Measurements from ENCODE around the gene FLT1. TPM values are rescaled to one million over a fixed set of nuclear protein-coding genes. Genes with fewer than 3 reads are reported as not detected.

Gene FLT1
- polyA plus RNA-seq, 3 donors from 2014 or later: not detected

DNA sequence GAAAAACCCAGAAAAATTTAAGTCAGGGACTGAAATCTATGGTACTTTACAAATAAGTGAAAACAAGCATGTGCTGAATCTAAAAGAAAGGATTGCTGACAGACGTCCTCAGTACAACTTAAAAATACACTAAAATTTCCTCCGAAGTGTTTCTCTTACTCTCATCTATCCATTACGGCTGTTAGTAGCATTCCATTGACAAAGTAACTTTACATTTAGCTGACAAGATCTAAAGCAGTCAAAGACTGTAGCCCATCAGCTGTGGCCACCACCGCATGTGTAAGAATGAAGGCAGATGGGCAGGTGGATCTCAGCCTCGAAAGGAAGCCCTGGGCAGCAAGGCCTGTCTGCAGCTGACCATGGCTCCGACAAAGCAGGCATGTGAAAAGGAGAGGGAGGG, 59.0 kb downstream of the FLT1 start:
- peaks cover 2 to 7% (median 6%) of the 10 kb centered on the region in 3 donors for H3K27me3 Mint-ChIP-seq (ENCODE audit: low read depth in 3 of 3)
- no peak overlapping the region for H3K4me3 Mint-ChIP-seq
- H3K9me3 Mint-ChIP-seq: peaks cover 0 to 1% (median 0%) of the 10 kb centered on the region in 6 donors
- no peaks in the 10 kb centered on the region for H3K4me1 Mint-ChIP-seq
- DNase-seq: no peak
- no peaks in the 10 kb centered on the region for H3K36me3 Mint-ChIP-seq
- H3K27ac Mint-ChIP-seq: no peak overlapping the region

DNA sequence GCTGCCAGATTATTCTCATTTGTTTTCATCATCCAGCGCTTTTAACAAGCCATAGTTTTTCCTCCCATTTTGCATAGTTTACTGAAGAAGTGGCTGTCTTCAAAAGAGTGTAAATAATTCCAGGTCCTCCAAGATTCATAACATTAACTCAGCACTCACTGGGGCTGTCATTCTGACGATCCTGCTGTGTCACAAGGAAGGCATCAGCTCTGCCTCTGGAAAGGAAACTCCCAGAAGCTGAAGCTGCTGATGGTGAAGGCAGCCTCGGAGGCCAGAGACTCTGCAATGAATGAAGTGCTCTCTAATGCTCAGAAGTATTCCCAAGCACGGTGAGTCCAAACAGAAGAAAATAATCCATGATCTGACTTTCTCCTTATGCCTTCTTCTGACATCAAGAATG, 60.0 kb downstream of the FLT1 start:
- DNase-seq: no peak
- Mint-ChIP-seq H3K4me1 (peaks cover 0 to 7% of the 10 kb centered on the region in 2 donors), H3K9me3 (peaks cover 0 to 1% (median 0%) of the 10 kb centered on the region in 6 donors), H3K36me3 (no peaks in the 10 kb centered on the region), H3K4me3 (no peak overlapping the region), H3K27ac (no peak overlapping the region), H3K27me3 (ENCODE audit: low read depth in 3 of 3) (peaks cover 2 to 7% (median 5%) of the 10 kb centered on the region in 3 donors)

DNA sequence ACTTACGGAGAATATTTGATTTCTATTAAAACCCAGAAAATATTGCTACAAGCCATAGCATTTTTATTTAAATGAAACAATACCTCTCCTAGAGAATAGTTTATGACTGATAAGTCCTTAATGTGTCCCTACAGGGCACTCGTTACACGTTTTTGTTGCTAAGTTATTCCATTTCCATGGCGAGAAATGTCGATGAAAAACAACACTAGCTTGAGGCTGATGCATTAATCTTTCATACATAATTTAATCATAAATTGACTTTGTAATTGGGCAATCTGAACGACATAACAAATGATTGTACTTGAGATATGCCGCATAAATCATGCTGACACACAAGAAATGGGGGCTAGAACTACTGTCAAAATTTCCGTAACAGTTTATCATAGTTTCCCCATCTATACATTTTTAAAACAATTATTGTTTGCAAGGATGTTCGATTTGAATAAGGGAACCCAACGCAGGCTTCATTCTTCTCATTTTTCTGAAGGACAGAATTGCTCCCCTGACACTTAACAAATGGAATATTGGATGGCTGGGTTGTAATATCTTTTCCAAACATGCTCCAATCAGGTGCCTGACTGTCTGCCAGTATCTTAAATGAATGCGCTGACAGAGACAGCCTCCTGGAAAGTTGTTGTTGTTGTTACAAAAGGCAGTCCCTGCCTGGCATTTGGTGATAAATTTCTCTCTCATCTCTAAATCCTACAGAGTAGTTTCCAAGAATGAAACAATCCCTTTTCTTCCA, 61.9 kb downstream of the FLT1 start:
- Mint-ChIP-seq H3K27me3 (ENCODE audit: low read depth in 3 of 3) (peaks cover 0 to 7% (median 2%) of the 10 kb centered on the region in 3 donors), H3K36me3 (no peaks in the 10 kb centered on the region), H3K4me1 (peaks cover 2 to 10% of the 10 kb centered on the region in 2 donors), H3K27ac (no peak overlapping the region), H3K4me3 (no peak overlapping the region), H3K9me3 (no peaks in the 10 kb centered on the region)
- DNase-seq: no peak

GRCh38 chr13:28429685-28430290, 65.1 kb downstream of the FLT1 start:
- no peaks in the 10 kb centered on the region for H3K9me3 Mint-ChIP-seq
- H3K27ac Mint-ChIP-seq: no peak overlapping the region
- H3K4me3 Mint-ChIP-seq: no peak overlapping the region
- peaks cover 0 to 6% (median 2%) of the 10 kb centered on the region in 3 donors for H3K27me3 Mint-ChIP-seq (ENCODE audit: low read depth in 3 of 3)
- no peak for DNase-seq
- peaks cover 2 to 10% of the 10 kb centered on the region in 2 donors for H3K4me1 Mint-ChIP-seq
- H3K36me3 Mint-ChIP-seq: peaks cover 0 to 4% (median 4%) of the 10 kb centered on the region in 3 donors

GRCh38 chr13:28429096-28429495, 65.8 kb downstream of the FLT1 start:
- Mint-ChIP-seq H3K4me1 (peaks cover 4 to 15% of the 10 kb centered on the region in 2 donors), H3K27me3 (ENCODE audit: low read depth in 3 of 3) (peaks cover 0 to 6% (median 2%) of the 10 kb centered on the region in 3 donors), H3K36me3 (peaks cover 0 to 4% (median 4%) of the 10 kb centered on the region in 3 donors), H3K4me3 (no peak overlapping the region), H3K27ac (no peak overlapping the region), H3K9me3 (no peaks in the 10 kb centered on the region)
- no peak for DNase-seq

DNA sequence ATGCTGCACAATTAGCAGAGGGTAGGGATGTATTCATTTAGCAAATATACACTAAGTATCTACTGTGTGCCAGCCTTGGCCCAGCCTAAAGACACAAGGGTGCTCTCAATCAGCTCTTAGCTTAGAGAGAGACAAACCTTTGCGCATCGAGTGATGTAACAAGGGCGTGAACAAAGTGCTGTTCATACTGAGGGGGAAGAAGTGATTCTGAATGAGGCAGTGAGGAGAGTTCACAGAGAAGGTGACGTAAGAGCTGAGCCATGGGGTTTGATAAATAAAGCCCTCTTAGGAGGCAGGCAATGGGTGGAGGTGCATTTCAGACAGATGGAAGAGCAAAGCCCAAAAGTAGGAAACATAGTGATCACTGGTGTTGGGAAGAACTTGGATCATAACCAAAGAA, 68.5 kb downstream of the FLT1 start:
- Mint-ChIP-seq H3K9me3 (no peaks in the 10 kb centered on the region), H3K27me3 (ENCODE audit: low read depth in 3 of 3) (peaks cover 1 to 10% (median 2%) of the 10 kb centered on the region in 3 donors), H3K36me3 (peaks cover 0 to 4% (median 4%) of the 10 kb centered on the region in 3 donors), H3K4me3 (no peak overlapping the region), H3K4me1 (peaks cover 22 to 42% of the 10 kb centered on the region in 2 donors), H3K27ac (no peak overlapping the region)
- no peak for DNase-seq

- H3K36me3 Mint-ChIP-seq: peaks cover 0 to 4% (median 4%) of the 10 kb centered on the region in 3 donors
- H3K4me3 Mint-ChIP-seq: no peak overlapping the region
- H3K27ac Mint-ChIP-seq: no peak overlapping the region
- peaks cover 1 to 10% (median 2%) of the 10 kb centered on the region in 3 donors for H3K27me3 Mint-ChIP-seq (ENCODE audit: low read depth in 3 of 3)
- H3K9me3 Mint-ChIP-seq: no peaks in the 10 kb centered on the region
- no peak for DNase-seq
- H3K4me1 Mint-ChIP-seq: peaks cover 22 to 43% of the 10 kb centered on the region in 2 donors
Observed at GRCh38 chr13:28425793-28426192, 69.1 kb downstream of the FLT1 start.

DNA sequence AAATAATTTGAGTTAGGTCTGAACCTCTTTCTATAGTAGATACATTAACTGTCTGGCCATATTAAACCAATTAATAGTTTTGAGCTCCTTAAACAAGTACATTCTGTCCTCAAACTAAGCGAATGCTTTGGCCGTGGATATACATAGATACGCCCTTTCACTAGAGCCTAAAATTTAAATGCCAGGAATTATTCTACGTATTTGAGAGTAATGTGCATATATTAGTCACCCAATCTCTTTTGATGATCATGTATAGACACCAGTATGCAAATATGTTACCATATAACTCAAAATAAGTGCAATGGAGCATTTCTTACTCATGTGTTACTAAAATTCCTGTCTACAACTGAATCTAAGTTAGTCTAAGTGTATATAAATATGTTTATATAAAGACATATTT, 70.4 kb downstream of the FLT1 start:
- no peak for DNase-seq
- Mint-ChIP-seq H3K27ac (no peak overlapping the region), H3K27me3 (ENCODE audit: low read depth in 3 of 3) (peaks cover 2 to 10% (median 3%) of the 10 kb centered on the region in 3 donors), H3K9me3 (no peaks in the 10 kb centered on the region), H3K4me1 (peaks cover 20 to 33% of the 10 kb centered on the region in 2 donors), H3K4me3 (no peak overlapping the region), H3K36me3 (peaks cover 0 to 4% (median 4%) of the 10 kb centered on the region in 3 donors)

DNA sequence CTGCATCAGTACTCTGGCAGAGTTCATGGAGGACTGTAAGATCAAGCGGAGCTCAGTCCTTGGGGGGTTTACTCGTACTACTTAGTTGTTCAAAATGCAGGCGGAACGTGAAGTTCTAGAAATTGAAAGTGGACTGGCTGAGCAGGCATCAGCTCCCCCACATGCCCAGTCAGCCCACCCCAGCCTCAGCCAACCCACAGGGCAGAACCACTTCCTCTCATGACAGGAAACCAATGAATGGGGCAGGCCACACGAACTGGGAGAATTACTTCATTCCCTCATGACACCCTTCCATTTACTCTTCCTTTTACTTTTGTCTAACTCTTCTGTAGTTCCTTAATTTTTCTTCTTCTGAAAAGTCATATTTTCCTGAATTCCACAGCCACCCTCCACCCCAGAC, 71.9 kb downstream of the FLT1 start:
- H3K36me3 Mint-ChIP-seq: peaks cover 0 to 4% (median 4%) of the 10 kb centered on the region in 3 donors
- peaks cover 20 to 33% of the 10 kb centered on the region in 2 donors for H3K4me1 Mint-ChIP-seq
- peak overlapping the region; percentile 67 to 82 (median 81) for H3K4me3 Mint-ChIP-seq
- H3K27ac Mint-ChIP-seq: peak overlapping the region in 5 of 6 donors; percentile 3 to 69 (median 44)
- H3K9me3 Mint-ChIP-seq: no peaks in the 10 kb centered on the region
- H3K27me3 Mint-ChIP-seq (ENCODE audit: low read depth in 3 of 3): peaks cover 3 to 10% (median 4%) of the 10 kb centered on the region in 3 donors
- DNase-seq: peak; percentile 64 to 70 (median 70)

DNA sequence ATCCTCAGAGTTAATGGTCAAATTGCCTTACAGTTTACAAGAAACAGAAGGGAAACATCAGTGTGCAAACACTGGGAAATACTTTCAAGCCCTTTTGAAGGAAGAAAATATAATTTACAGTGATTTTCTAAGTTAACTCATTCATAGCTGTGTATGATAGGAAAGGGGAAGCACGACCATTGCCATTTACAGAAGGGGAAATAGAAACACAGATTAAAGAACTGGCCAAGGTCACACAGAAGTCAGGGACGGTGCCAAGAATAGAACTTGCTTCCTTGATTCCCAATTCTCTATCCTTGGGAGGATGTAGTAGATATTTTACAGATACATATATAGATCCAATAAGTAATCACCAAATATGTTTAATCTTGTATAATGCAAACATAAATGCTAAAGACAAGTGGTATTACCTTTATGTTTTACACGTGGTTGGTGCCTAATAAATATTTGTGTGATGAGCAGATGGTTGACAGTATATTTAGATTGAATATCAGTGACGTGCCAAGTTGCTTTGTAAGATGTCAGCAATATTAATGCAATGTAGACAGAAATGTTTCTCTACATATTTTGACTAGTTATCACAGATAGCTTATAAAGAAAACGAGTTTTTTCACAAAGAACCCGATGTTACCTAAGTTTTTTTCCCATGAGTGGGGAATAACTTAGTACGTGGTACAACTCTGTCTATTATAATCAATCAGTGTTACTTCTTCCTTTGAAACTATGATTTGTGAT, 73.1 kb downstream of the FLT1 start:
- peaks cover 0 to 4% (median 4%) of the 10 kb centered on the region in 3 donors for H3K36me3 Mint-ChIP-seq
- peaks cover 2 to 8% (median 3%) of the 10 kb centered on the region in 3 donors for H3K27me3 Mint-ChIP-seq (ENCODE audit: low read depth in 3 of 3)
- peak overlapping the region in 1 of 6 donors; percentile 51 for H3K27ac Mint-ChIP-seq
- peak overlapping the region in 4 of 5 donors; percentile 78 to 82 (median 82) for H3K4me3 Mint-ChIP-seq
- H3K9me3 Mint-ChIP-seq: no peaks in the 10 kb centered on the region
- peaks cover 22 to 33% of the 10 kb centered on the region in 2 donors for H3K4me1 Mint-ChIP-seq
- DNase-seq: no peak

GRCh38 chr13:28420704-28421103, 74.2 kb downstream of the FLT1 start:
- no peak overlapping the region for H3K27ac Mint-ChIP-seq
- H3K4me3 Mint-ChIP-seq: no peak overlapping the region
- DNase-seq: no peak

DNA sequence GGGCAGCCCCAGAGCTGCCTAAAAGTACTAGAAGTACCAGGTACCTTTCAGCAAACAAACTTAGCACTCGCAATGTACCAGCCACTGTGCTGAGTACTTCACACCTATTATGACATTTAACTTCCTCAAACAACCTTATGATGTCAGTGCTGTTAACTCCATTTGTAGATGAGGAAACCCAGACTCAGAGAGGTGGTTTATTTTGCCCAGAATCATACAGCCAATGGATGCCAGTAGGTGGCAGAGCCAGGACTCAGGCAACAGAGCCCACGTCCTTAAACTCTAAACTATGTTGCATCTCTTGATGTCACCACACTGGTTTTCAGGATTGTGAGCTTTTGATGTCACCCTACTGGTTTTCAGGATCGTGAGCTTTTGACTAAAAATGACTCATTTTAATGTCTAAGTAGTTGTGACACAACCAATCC, 78.9 kb downstream of the FLT1 start:
- H3K27me3 Mint-ChIP-seq (ENCODE audit: low read depth in 3 of 3): peaks cover 2 to 3% (median 2%) of the 10 kb centered on the region in 3 donors
- H3K4me3 Mint-ChIP-seq: no peak overlapping the region
- H3K27ac Mint-ChIP-seq: no peak overlapping the region
- H3K9me3 Mint-ChIP-seq: no peaks in the 10 kb centered on the region
- peak; percentile 2 to 12 (median 11) for DNase-seq
- peaks cover 0 to 4% (median 0%) of the 10 kb centered on the region in 3 donors for H3K36me3 Mint-ChIP-seq
- H3K4me1 Mint-ChIP-seq: peaks cover 11 to 18% of the 10 kb centered on the region in 2 donors

More at GRCh38 chr13:28420704-28421103, 74.2 kb downstream of the FLT1 start:
- peaks cover 2 to 5% (median 3%) of the 10 kb centered on the region in 3 donors for H3K27me3 Mint-ChIP-seq (ENCODE audit: low read depth in 3 of 3)
- no peaks in the 10 kb centered on the region for H3K9me3 Mint-ChIP-seq
- H3K36me3 Mint-ChIP-seq: no peaks in the 10 kb centered on the region
- peaks cover 27 to 41% of the 10 kb centered on the region in 2 donors for H3K4me1 Mint-ChIP-seq

DNA sequence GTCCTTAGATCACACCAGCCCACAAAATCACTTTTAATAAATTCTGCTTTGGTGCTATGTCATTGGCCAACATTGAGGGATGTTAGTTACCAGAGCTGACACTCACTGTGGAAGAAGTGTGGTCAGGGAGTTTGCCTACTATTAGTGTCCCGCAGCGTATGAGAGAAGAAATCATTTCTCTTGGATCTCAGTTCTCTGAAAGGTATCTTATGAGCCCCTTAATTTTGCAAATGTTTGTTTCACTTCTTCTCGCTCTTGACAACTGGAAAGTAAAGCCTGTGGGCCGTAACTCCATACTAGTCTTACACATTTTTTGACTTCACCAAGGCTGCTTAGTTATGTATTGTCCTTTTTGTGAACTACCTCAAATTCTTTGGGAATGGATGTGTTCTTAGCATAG, 80.9 kb downstream of the FLT1 start:
- no peak for DNase-seq
- Mint-ChIP-seq H3K4me1 (peaks cover 18 to 31% of the 10 kb centered on the region in 2 donors), H3K36me3 (peaks cover 0 to 4% (median 0%) of the 10 kb centered on the region in 3 donors), H3K27ac (no peak overlapping the region), H3K4me3 (no peak overlapping the region), H3K9me3 (no peaks in the 10 kb centered on the region), H3K27me3 (ENCODE audit: low read depth in 3 of 3) (peaks cover 0 to 3% (median 2%) of the 10 kb centered on the region in 3 donors)

All from immature natural killer cell (primary cell).